ENCODE results near the gene KIAA0232. TPM values are rescaled to one million over a fixed set of nuclear protein-coding genes. Genes with fewer than 3 reads are reported as not detected.
"Not testable (repeated sequence)": the region's sequence is repeated elsewhere in the genome, so short reads cannot be mapped to it uniquely, and the experiment has no call there.

Gene KIAA0232
- total RNA-seq, 4 donors from 2014 or later, result 19.2 to 52.1 (median 24.6) TPM

DNA sequence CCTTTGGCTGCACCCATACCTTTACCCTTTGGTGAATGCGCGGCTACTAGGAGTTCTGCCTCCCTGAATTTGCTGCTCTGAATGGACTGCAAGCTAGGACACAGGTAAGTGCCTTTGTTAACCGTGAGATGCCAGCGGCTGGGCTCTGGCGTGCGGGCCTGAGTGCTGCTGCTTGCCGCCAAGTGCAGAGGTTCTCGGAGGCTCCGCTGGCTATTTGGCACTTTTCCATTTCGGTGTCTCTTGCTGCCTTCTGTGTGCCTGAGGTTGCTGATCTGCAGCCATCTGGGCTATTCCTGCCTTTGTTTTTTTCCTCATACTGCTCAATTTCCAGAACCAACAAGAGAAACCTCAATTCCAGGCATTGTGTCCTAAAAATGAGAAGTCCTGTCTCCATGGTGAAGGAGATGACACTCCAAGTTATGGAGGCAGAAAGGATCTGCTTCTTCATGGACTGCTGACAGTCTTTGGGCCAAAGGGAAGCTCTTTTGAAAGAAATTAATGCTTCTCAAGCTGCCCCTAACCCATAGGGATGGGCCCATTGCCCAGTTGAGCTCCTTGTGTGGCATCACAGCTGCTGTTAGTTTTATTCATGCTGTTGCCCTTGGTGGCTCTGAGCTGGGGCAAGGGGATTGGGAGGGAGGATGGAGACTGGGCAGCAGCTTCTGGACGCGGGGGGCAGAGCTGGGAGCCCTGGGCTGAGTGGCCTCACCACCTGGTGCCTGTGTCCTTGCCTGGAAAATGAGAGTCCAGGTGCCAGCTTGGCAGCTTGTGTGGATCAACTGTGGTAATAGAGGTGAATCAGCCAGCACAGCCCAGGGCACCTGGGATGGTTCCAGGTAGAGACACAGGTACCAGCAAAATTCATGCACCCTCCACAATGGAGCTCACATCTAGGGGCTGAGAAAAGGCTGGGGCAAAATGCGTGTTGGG lies 123.3 kb downstream of the KIAA0232 start:
- peak in 1 of 2 donors; percentile 71 for DNase-seq (ENCODE audit: low spot score in 2 of 2)
- WGBS, 2 donors, result 75 to 84% methylated on average over 13 of the region's 13 CpGs
- TF ChIP-seq, protein P1, sequence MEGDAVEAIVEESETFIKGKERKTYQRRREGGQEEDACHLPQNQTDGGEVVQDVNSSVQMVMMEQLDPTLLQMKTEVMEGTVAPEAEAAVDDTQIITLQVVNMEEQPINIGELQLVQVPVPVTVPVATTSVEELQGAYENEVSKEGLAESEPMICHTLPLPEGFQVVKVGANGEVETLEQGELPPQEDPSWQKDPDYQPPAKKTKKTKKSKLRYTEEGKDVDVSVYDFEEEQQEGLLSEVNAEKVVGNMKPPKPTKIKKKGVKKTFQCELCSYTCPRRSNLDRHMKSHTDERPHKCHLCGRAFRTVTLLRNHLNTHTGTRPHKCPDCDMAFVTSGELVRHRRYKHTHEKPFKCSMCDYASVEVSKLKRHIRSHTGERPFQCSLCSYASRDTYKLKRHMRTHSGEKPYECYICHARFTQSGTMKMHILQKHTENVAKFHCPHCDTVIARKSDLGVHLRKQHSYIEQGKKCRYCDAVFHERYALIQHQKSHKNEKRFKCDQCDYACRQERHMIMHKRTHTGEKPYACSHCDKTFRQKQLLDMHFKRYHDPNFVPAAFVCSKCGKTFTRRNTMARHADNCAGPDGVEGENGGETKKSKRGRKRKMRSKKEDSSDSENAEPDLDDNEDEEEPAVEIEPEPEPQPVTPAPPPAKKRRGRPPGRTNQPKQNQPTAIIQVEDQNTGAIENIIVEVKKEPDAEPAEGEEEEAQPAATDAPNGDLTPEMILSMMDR (IDR thresholded peaks at IDR 0.05), result no peak
- no peak for TF ChIP-seq POLR2A (IDR thresholded peaks at IDR 0.05)
- no peak overlapping the region for H3K4me3 ChIP-seq (ENCODE audit: low read depth, poor library complexity, severe bottlenecking)
- intact Hi-C loops (cut with DNase I; ENCODE audit: low total_unique reads), result loop anchor here (10.0 kb wide), 1 partner anchor 169 kb away; no protein-coding TSS in a partner anchor

DNA sequence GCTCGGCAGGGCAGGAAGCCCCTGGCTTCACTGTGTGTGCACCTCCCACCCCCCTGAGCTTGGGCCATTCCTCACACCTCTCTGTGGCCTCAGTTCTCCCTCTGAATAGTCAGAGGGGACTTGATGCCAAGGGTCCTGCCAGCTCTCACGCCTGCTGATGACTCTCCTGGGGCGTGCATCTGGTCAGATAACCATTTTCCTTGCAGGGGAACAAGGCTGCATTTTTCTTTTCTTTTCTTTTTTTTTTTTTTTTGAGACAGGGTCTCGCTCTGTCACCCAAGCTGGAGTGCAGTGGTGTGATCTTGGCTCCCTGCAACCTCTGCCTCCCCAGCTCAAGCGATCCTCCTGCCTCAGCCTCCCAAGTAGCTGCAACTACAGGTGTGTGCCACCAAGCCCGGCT lies 124.0 kb downstream of the KIAA0232 start:
- intact Hi-C loops (cut with DNase I; ENCODE audit: low total_unique reads), result loop anchor here (10.0 kb wide), 1 partner anchor 168 kb away; no protein-coding TSS in a partner anchor
- 84 to 87% methylated on average over 6 of the region's 6 CpGs for WGBS, 2 donors
- DNase-seq (ENCODE audit: low spot score in 2 of 2), result peak in 1 of 2 donors; percentile 67

DNA sequence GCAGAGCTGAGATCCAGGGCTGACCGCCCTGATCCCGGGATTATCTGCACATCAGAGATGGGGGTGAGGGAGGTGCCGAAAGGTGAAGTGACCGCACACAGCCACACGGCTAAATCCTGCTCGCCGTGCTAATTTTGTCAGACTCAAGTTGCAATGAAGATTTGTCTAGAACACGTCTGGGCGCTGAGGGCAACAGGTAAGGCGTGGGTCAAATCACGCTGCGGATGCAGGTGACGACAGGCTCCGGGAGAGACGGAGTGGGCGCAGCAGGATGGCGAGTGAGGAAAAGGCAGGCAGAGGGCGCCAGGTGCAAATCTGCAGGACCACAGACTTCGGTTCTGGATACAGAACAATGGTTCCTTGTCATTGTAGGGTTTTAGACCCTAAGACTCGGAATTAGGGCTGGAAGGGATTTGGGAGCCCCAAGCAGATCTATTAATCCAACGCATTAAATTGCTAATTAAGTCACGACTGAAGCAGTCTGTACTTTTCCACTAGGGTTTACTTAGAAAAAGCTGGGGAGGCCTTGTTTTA lies 125.2 kb downstream of the KIAA0232 start:
- no peak for TF ChIP-seq POLR2A (IDR thresholded peaks at IDR 0.05)
- TF ChIP-seq, protein P1 (IDR thresholded peaks at IDR 0.05), result no peak
- WGBS, 2 donors, result 22 to 29% methylated on average over 22 of the region's 22 CpGs
- no peak overlapping the region for H3K4me3 ChIP-seq (ENCODE audit: low read depth, poor library complexity, severe bottlenecking)
- peak in 1 of 2 donors; percentile 80 for DNase-seq (ENCODE audit: low spot score in 2 of 2)
- intact Hi-C loops (cut with DNase I; ENCODE audit: low total_unique reads), result loop anchor here (10.0 kb wide), 1 partner anchor 167 kb away; no protein-coding TSS in a partner anchor

More for the DNA sequence above, 124.0 kb downstream of the KIAA0232 start:
- not testable (repeated sequence) for H3K4me3 ChIP-seq (ENCODE audit: low read depth, poor library complexity, severe bottlenecking)

DNA sequence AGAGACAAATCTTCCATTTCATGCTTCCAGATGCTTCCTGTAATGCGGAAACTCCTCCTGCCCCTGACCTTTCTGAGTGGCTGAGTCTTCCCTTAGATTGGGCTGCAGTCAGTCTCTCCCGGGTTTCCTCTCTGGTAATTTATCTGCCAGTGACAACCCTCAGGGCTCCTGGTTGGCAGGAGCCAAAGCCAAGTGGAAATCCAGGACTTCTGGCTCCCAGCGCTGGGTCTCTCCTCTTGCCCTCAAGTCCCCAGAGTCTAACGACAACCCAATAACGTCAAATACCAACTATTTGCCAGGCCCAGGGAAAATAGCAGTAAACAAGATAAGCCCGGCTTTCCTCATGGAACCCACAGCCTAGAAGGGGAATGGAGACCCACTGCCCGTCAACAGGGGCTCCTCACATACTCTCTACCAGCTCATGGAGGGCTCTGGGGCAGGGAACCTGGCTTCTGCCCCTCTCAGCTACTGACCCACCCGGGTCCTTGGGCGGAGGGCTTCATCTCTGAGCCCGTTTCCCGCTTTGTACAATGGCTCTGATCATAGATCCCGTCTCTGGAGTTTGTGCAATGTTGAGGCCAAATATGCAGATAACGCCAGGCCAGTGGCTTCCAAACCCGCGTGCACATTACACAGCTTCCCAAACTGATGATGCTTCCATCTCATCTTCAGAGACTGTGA lies 126.0 kb downstream of the KIAA0232 start:
- intact Hi-C loops (cut with DNase I; ENCODE audit: low total_unique reads), result loop anchor here (10.0 kb wide), 1 partner anchor 166 kb away; no protein-coding TSS in a partner anchor
- TF ChIP-seq, protein P1 (IDR thresholded peaks at IDR 0.05), result no peak
- TF ChIP-seq POLR2A (IDR thresholded peaks at IDR 0.05), result no peak
- H3K4me3 ChIP-seq (ENCODE audit: low read depth, poor library complexity, severe bottlenecking), result peak overlapping the region; percentile 53
- peak in 1 of 2 donors; percentile 73 for DNase-seq (ENCODE audit: low spot score in 2 of 2)
- 19 to 24% methylated on average over 15 of the region's 15 CpGs for WGBS, 2 donors

DNA sequence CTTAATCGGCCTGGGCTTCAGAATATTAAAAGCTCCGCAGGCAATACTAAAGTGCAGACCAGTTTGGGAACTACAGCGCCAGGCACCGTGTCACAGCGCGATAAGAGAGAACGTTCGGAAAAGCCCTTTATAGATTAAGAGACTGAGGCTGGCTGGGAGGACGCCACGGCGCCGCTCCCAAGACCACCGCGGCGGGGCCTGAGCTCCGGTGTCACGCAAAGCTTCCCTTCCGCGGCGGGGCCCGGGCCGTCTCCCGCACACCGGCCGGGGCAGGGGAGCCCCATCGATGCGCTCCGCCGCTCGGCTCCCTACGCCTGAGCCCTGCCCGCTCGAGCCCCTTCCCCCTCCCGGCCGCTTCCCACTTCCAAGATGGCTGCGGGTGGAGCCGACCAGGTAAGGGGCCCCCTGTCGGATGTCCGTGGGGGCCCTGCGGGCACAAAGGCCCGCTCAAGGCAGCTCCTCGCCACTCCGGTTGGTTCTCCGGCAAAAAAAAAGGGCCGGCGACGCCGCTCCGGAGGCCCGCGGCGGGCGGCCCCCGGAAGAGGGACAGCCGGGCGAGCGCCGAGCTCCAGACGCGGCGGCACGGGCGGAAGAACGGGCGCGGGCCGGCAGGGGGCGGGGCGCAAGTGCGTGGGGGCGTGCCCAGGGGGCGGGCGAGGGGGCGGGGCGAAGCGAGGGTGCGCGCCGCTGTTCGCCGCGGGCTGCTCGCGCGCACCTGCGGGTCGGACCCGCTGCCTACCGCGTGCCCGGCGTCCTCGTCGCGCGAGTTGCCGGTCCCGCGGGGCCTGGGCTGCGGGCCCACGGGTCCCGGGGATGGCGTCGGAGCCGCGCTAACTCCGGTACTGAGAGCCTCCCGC lies 126.8 kb downstream of the KIAA0232 start, which contains the start of gene TBC1D14:
Gene TBC1D14 (plus strand): TSS at position 714 of the 857 bp plus-strand sequence. CDS start 13,564 bp downstream, outside the sequence.
- 0 to 1% methylated on average over 15 to 18 of the region's 108 CpGs for WGBS, 2 donors
- peak within 1 kb of the TSS; percentile 53 for H3K4me3 ChIP-seq (ENCODE audit: low read depth, poor library complexity, severe bottlenecking)
- no peak for TF ChIP-seq POLR2A (IDR thresholded peaks at IDR 0.05)
- TF ChIP-seq, protein P1 (IDR thresholded peaks at IDR 0.05), result no peak
- DNase-seq (ENCODE audit: low spot score in 2 of 2), result peak; percentile 83 to 97
- intact Hi-C loops (cut with DNase I; ENCODE audit: low total_unique reads), result loop anchor here (10.0 kb wide), 1 partner anchor 165 kb away; no protein-coding TSS in a partner anchor
